ENCODE measurements around the gene FOXE1.

FOXE1 gene

DNA sequence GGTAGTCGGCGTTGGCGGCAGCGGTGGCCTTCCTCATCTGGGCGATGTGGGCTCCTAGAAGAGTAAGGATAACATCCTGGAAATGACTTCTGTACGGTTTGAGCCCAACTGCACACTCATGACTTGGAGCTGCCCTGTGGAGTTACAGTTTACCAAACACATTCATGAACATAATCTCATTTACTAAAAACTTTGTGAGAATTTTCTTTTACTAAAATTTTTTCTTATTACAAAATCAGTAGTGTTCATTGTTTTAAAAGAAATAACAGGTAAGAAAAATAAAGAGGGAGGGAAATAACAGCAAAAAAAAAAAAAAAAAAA is 5.3 kb downstream of the FOXE1 start:
- TF ChIP-seq, protein P1, sequence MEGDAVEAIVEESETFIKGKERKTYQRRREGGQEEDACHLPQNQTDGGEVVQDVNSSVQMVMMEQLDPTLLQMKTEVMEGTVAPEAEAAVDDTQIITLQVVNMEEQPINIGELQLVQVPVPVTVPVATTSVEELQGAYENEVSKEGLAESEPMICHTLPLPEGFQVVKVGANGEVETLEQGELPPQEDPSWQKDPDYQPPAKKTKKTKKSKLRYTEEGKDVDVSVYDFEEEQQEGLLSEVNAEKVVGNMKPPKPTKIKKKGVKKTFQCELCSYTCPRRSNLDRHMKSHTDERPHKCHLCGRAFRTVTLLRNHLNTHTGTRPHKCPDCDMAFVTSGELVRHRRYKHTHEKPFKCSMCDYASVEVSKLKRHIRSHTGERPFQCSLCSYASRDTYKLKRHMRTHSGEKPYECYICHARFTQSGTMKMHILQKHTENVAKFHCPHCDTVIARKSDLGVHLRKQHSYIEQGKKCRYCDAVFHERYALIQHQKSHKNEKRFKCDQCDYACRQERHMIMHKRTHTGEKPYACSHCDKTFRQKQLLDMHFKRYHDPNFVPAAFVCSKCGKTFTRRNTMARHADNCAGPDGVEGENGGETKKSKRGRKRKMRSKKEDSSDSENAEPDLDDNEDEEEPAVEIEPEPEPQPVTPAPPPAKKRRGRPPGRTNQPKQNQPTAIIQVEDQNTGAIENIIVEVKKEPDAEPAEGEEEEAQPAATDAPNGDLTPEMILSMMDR (IDR thresholded peaks at IDR 0.05; ENCODE audit: low read depth, low read length), result no peak

DNA sequence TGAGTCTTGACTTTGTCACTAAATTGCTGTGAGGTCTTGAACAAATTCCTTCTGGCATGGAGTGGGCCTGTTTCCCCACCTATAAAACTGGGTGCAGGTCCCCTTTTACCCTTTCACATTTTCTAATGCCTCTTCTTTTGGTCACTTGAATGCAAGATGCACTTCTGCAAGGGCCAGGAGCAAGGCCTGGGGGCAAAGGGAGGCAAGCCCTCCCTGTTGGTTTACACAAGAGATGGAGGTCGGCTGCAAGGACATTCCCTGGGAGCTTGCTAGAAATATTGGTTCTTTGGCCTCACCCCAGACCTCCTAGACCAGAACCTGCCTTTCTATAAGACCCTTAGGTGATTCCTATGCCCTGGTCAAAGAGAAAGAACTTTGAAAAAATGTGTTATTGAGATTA is 5.8 kb downstream of the FOXE1 start:
- TF ChIP-seq, protein P1 (IDR thresholded peaks at IDR 0.05; ENCODE audit: low read depth, low read length), result no peak
- no peak for DNase-seq (ENCODE audit: extremely low read depth, low read depth)

More for the DNA sequence above, 5.3 kb downstream of the FOXE1 start:
- DNase-seq (ENCODE audit: extremely low read depth, low read depth), result no peak

- TF ChIP-seq, protein P1 (IDR thresholded peaks at IDR 0.05; ENCODE audit: low read depth, low read length), result no peak
- DNase-seq (ENCODE audit: extremely low read depth, low read depth), result no peak
These were observed 6.3 kb downstream of the FOXE1 start for GRCh38 chr9:97859346-97859745.

DNA sequence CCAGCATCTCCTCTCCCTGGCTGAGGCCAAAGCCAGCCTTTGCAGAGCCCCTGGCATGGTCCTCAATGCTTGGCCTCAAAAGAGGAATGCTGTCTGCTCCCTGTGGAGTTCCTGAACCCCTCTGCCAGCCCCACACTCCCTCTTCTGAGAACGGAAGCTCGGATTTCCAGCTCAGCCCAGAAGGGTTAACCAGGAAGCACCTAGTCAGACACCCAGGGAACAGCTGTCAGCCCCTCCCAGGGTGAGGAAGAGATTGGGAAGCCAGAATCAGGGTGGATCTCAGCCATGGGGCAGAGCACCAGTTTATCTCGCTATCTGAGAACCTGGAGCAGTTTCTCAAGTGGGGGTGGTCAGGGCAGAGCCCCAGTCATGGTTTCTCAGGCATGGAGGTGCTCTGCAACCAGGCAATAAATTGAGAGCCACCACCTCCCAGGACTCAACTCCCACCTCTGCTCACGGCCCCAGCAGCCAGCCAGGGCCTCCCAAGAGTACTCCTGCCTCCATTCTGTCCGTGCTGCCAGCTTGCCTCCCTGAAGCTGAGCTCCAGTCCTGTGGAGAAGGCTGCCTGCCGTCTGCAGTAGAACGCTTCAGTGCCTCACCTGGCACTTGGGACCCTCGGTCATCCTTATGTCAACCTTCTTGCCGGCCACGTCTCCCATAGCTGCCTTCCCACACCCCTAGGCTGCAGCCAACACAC is 7.6 kb downstream of the FOXE1 start:
- TF ChIP-seq, protein P1 (IDR thresholded peaks at IDR 0.05; ENCODE audit: low read depth, low read length), result no peak
- DNase-seq (ENCODE audit: extremely low read depth, low read depth), result no peak

GRCh38 chr9:97861148-97861475 is 8.1 kb downstream of the FOXE1 start:
- no peak for DNase-seq (ENCODE audit: extremely low read depth, low read depth)
- TF ChIP-seq, protein P1 (IDR thresholded peaks at IDR 0.05; ENCODE audit: low read depth, low read length), result no peak

DNA sequence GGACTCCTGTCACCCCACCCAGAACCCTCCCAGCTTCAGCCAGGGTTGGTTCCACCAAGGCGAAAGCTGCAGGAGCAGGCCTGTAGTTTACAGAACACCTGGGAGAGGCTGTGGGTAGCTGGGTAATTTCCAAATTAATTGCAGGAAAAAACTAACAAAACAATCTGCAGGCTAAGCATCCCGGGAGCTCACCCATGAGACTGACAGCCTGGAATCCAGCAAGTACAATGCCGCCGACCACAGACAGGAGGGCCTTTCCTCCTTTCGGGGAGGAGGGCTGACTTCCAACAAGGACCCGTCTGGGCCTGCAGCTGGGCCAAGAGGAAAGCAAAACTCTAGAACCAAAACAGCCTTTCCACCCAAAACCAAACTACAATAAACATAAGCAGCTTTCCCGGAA is 10.3 kb downstream of the FOXE1 start:
- no peak for DNase-seq (ENCODE audit: extremely low read depth, low read depth)
- TF ChIP-seq, protein P1 (IDR thresholded peaks at IDR 0.05; ENCODE audit: low read depth, low read length), result no peak

- TF ChIP-seq, protein P1 (IDR thresholded peaks at IDR 0.05; ENCODE audit: low read depth, low read length), result no peak
These were observed 11.4 kb downstream of the FOXE1 start for GRCh38 chr9:97864396-97864795.

More at GRCh38 chr9:97864396-97864795, 11.4 kb downstream of the FOXE1 start:
- DNase-seq (ENCODE audit: extremely low read depth, low read depth), result no peak
